H1 (cell line): Measurements from ENCODE around the gene TMEM134. TPM values are rescaled to one million over a fixed set of nuclear protein-coding genes. Genes with fewer than 3 reads are reported as not detected.

Source experiments
- CTCF ChIA-PET: fragments of 300-600 bp; sonication (Branson Sonifier 250); formaldehyde crosslinking; loops from one replicate; lab custom pipeline; 2021; ENCODE audit not compliant: partially characterized antibody; lab: Charles Lee
- POLR2A ChIA-PET: fragments of 300-600 bp; sonication (Branson Sonifier 250); formaldehyde crosslinking; loops from one replicate; lab custom pipeline; 2021; ENCODE audit warnings: inconsistent platforms; ENCODE audit not compliant: partially characterized antibody; lab: Charles Lee
- DNase-seq, 2 experiments: peaks; one replicate each; pipeline versions ENCODE4 v3.0.0 to v3.0.0-alpha.2; 2010 to 2022; ENCODE audit warnings: low spot score in 2 of 2, low read depth in 1 of 2, mixed read lengths in 1 of 2
- FAIRE-seq: peaks from 2 replicates; lab custom pipeline; 2011; peaks lifted over from hg19 to GRCh38; lab: Jason Lieb, UNC
- H2AFZ ChIP-seq: 2 replicates; pipeline ENCODE4 v1.8.1; 2012; ENCODE audit warnings: low read length, inconsistent platforms
- H2AK5ac ChIP-seq: 2 replicates; pipeline ENCODE4 v1.6.1; 2013; ENCODE audit warnings: low read depth, low read length
- H2BK120ac ChIP-seq: replicated peaks from 2 replicates; pipeline ENCODE3; 2013; ENCODE audit warnings: low read depth, low read length, inconsistent platforms
- H2BK12ac ChIP-seq: 2 replicates; pipeline ENCODE4 v1.6.1; 2013; ENCODE audit warnings: low read depth, low read length
- H2BK15ac ChIP-seq: 2 replicates; pipeline ENCODE4 v1.6.1; 2013; ENCODE audit warnings: low read length
- H2BK20ac ChIP-seq: 2 replicates; pipeline ENCODE4 v1.6.1; 2013; ENCODE audit warnings: low read length
- H2BK5ac ChIP-seq: 2 replicates; pipeline ENCODE4 v1.6.1; 2013; ENCODE audit warnings: low read depth, low read length
- H3K14ac ChIP-seq: 2 replicates; pipeline ENCODE4 v1.6.1; 2013; ENCODE audit warnings: inconsistent platforms; ENCODE audit not compliant: insufficient read length
- H3K18ac ChIP-seq: 2 replicates; pipeline ENCODE4 v1.6.1; 2013; ENCODE audit warnings: low read length; ENCODE audit errors: extremely low read depth
- H3K23ac ChIP-seq: 2 replicates; pipeline ENCODE4 v1.6.1; 2013; ENCODE audit warnings: inconsistent platforms; ENCODE audit not compliant: insufficient read length
- H3K23me2 ChIP-seq: 2 replicates; pipeline ENCODE4 v1.6.1; 2013; ENCODE audit warnings: low read depth, low read length
- H3K27ac ChIP-seq: 2 replicates; pipeline ENCODE4 v1.6.1; 2011; ENCODE audit warnings: low read depth, low read length, inconsistent platforms
- H3K27me3 ChIP-seq, 4 experiments: replicated peaks in 1 of 4; 1 replicate in 1 of 4; 2 replicates in 3 of 4; pipeline versions ENCODE4 v1.6.1 to v1.8.1; 2011 to 2013; ENCODE audit warnings: low read length in 3 of 4, mild to moderate bottlenecking in 3 of 4, inconsistent platforms in 2 of 4, mixed read lengths in 2 of 4, moderate library complexity in 1 of 4; ENCODE audit not compliant: control insufficient read depth in 3 of 4, insufficient read depth in 3 of 4; ENCODE audit errors: extremely low read depth in 1 of 4
- H3K36me3 ChIP-seq, 4 experiments: 2 replicates each; pipeline versions ENCODE4 v1.6.1 to v1.8.1; 2011 to 2013; ENCODE audit warnings: mild to moderate bottlenecking in 4 of 4, low read length in 3 of 4, moderate library complexity in 2 of 4, control low read depth in 1 of 4, inconsistent platforms in 1 of 4; ENCODE audit not compliant: insufficient read depth in 4 of 4, control insufficient read depth in 2 of 4
- H3K4ac ChIP-seq: replicated peaks from 2 replicates; pipeline ENCODE3; 2013; ENCODE audit warnings: low read length, low read depth, mixed read lengths, inconsistent platforms; ENCODE audit not compliant: insufficient read length
- H3K4me1 ChIP-seq, 4 experiments: replicated peaks in 1 of 4; 1 replicate in 1 of 4; 2 replicates in 3 of 4; pipeline versions ENCODE4 v1.6.1 to v1.8.1; 2011 to 2013; ENCODE audit warnings: low read length in 3 of 4, inconsistent platforms in 2 of 4, mixed read lengths in 1 of 4; ENCODE audit not compliant: insufficient read depth in 4 of 4, control insufficient read depth in 3 of 4
- H3K4me2 ChIP-seq, 2 experiments: 2 replicates each; pipeline versions ENCODE4 v1.6.1 to v1.8.1; 2011 to 2013; ENCODE audit warnings: low read depth in 2 of 2, low read length in 2 of 2, control low read depth in 1 of 2, inconsistent platforms in 1 of 2, mild to moderate bottlenecking in 1 of 2; ENCODE audit not compliant: insufficient read depth in 1 of 2
- H3K4me3 ChIP-seq, 4 experiments: fragments of 200-600, 300-600 bp in 1 of 4; sonication (generic), shearing (Covaris generic), sonication (Bioruptor Twin) in 1 of 4; 2 replicates each; pipeline versions ENCODE4 v1.5.1 to v1.8.1; 2011 to 2016; ENCODE audit warnings: low read length in 4 of 4, low read depth in 3 of 4, control low read depth in 2 of 4, inconsistent platforms in 2 of 4, mild to moderate bottlenecking in 2 of 4, mixed read lengths in 1 of 4, moderate library complexity in 1 of 4; ENCODE audit not compliant: insufficient read depth in 2 of 4; ENCODE audit errors: extremely low read depth in 1 of 4
- H3K56ac ChIP-seq: replicated peaks from 2 replicates; pipeline ENCODE3; 2013; ENCODE audit warnings: low read depth, mild to moderate bottlenecking, mixed read lengths, low read length, inconsistent platforms; ENCODE audit not compliant: insufficient read length
- H3K79me1 ChIP-seq: 2 replicates; pipeline ENCODE4 v1.6.1; 2013; ENCODE audit warnings: low read depth, low read length, control low read depth
- H3K79me2 ChIP-seq, 2 experiments: 2 replicates each; pipeline versions ENCODE4 v1.6.1 to v1.8.1; 2012 to 2013; ENCODE audit warnings: low read length in 2 of 2, mild to moderate bottlenecking in 2 of 2, inconsistent platforms in 1 of 2; ENCODE audit not compliant: insufficient read depth in 2 of 2, control insufficient read depth in 1 of 2
- H3K9ac ChIP-seq, 4 experiments: replicated peaks in 1 of 4; 1 replicate in 1 of 4; 2 replicates in 3 of 4; pipeline versions ENCODE4 v1.6.1 to v1.8.1; 2011 to 2013; ENCODE audit warnings: low read depth in 3 of 4, low read length in 3 of 4, control low read depth in 2 of 4, mild to moderate bottlenecking in 2 of 4, moderate library complexity in 2 of 4, inconsistent platforms in 1 of 4; ENCODE audit errors: extremely low read depth in 1 of 4
- H3K9me3 ChIP-seq, 2 experiments: 2 replicates each; pipeline versions ENCODE4 v1.6.1 to v1.8.1; 2012 to 2013; ENCODE audit warnings: mild to moderate bottlenecking in 2 of 2, moderate library complexity in 2 of 2, control low read depth in 1 of 2, inconsistent platforms in 1 of 2, low read depth in 1 of 2, low read length in 1 of 2, mixed read lengths in 1 of 2; ENCODE audit not compliant: insufficient read depth in 2 of 2
- H4K20me1 ChIP-seq, 2 experiments: replicated peaks in 1 of 2; 2 replicates each; pipeline versions ENCODE3 to v1.8.1; 2011 to 2013; ENCODE audit warnings: inconsistent platforms in 2 of 2, low read length in 2 of 2, mild to moderate bottlenecking in 1 of 2; ENCODE audit not compliant: insufficient read depth in 2 of 2, control insufficient read depth in 1 of 2
- H4K5ac ChIP-seq: 2 replicates; pipeline ENCODE4 v1.6.1; 2013; ENCODE audit warnings: low read length, low read depth, mixed read lengths, inconsistent platforms; ENCODE audit not compliant: insufficient read length
- H4K8ac ChIP-seq: 2 replicates; pipeline ENCODE4 v1.8.0; 2013; ENCODE audit warnings: mild to moderate bottlenecking, moderate library complexity, low read length, inconsistent platforms; ENCODE audit not compliant: insufficient read depth; ENCODE audit errors: extremely low read depth
- H4K91ac ChIP-seq: replicated peaks from 2 replicates; pipeline ENCODE3; 2013; ENCODE audit warnings: low read length, mixed read lengths, inconsistent platforms; ENCODE audit not compliant: insufficient read length
- CEBPB ChIP-seq: IDR thresholded peaks from 2 replicates; pipeline ENCODE4 v1.6.1; 2012; ENCODE audit warnings: low read depth, low read length
- CREB1 ChIP-seq: IDR thresholded peaks from 2 replicates; pipeline ENCODE4 v1.6.1; 2012; ENCODE audit warnings: inconsistent platforms
- CTCF ChIP-seq, 3 experiments: IDR thresholded peaks; 1 replicate in 2 of 3; 2 replicates in 1 of 3; pipeline versions ENCODE4 v1.5.1 to v1.6.1; 2011; ENCODE audit warnings: low read length in 3 of 3, mild to moderate bottlenecking in 3 of 3, inconsistent platforms in 2 of 3, low read depth in 1 of 3, moderate library complexity in 1 of 3; ENCODE audit not compliant: insufficient read depth in 1 of 3; ENCODE audit errors: control extremely low read depth in 1 of 3
- EZH2 ChIP-seq: fragments of 200-600 bp; sonication (generic); IDR thresholded peaks from 2 replicates; pipeline ENCODE4 v1.7.1; 2012; ENCODE audit warnings: low read depth, mild to moderate bottlenecking, moderate library complexity, low read length, inconsistent platforms; ENCODE audit not compliant: severe bottlenecking
- GABPA ChIP-seq: IDR thresholded peaks from 2 replicates; pipeline ENCODE4 v1.6.1; 2011; ENCODE audit warnings: mild to moderate bottlenecking, low read length, moderate library complexity, borderline replicate concordance; ENCODE audit not compliant: insufficient read depth
- KDM4A ChIP-seq: IDR thresholded peaks from one replicate; pipeline ENCODE4 v1.7.1; 2012; ENCODE audit warnings: low read depth, mild to moderate bottlenecking, moderate library complexity, low read length, inconsistent platforms; ENCODE audit not compliant: severe bottlenecking
- PHF8 ChIP-seq: fragments of 200-600 bp; sonication (generic); conservative IDR thresholded peaks from 2 replicates; pipeline ENCODE4 v1.7.1; 2012; ENCODE audit warnings: low read depth, mild to moderate bottlenecking, inconsistent platforms, low read length, moderate library complexity
- POLR2A ChIP-seq, 2 experiments: IDR thresholded peaks; 1 replicate in 1 of 2; 2 replicates in 1 of 2; pipeline ENCODE4 v1.6.1; 2011; ENCODE audit warnings: low read depth in 2 of 2, low read length in 2 of 2, mild to moderate bottlenecking in 2 of 2; ENCODE audit errors: control extremely low read depth in 1 of 2
- SIRT6 ChIP-seq: IDR thresholded peaks from one replicate; pipeline ENCODE4 v1.7.1; 2012; ENCODE audit warnings: low read length, inconsistent platforms
- SP4 ChIP-seq: IDR thresholded peaks from 2 replicates; pipeline ENCODE4 v1.6.1; 2012; ENCODE audit warnings: low read length, inconsistent platforms
- TBP ChIP-seq: IDR thresholded peaks from 2 replicates; pipeline ENCODE4 v1.6.1; 2011; ENCODE audit warnings: low read depth, low read length, improper control_type of control experiment
- TEAD4 ChIP-seq: IDR thresholded peaks from 2 replicates; pipeline ENCODE4 v1.6.1; 2012; ENCODE audit warnings: low read depth, low read length, inconsistent platforms, mixed read lengths
- WGBS, 2 experiments: shearing (Covaris generic) in 1 of 2; methylation state at CpG; one replicate each; pipeline versions ENCODE4 v1.1.6 to v1.1.7; 2013 to 2015; ENCODE audit warnings: low lambda C conversion rate in 2 of 2, mixed read lengths in 2 of 2, inconsistent platforms in 1 of 2, low coverage in 1 of 2, missing lambda C conversion rate in 1 of 2; ENCODE audit not compliant: insufficient replicate concordance in 2 of 2, insufficient coverage in 1 of 2, insufficient read length in 1 of 2; ENCODE audit errors: extremely low coverage in 1 of 2, missing lambda C conversion rate in 1 of 2; 5-methylcytosine and 5-hydroxymethylcytosine counted together
- polyA plus RNA-seq, 7 experiments: library from polyadenylated mRNA; depleted of rRNA in 3 of 7; stranded (reverse) in 5 of 7; unstranded in 2 of 7; fragments of >200 nt in 5 of 7; fragments of 200-250 nt in 2 of 7; gene quantifications; 1 replicate in 5 of 7; 2 replicates in 1 of 7; 4 replicates in 1 of 7; pipeline versions ENCODE4 v1.2.1 to v1.2.3, GENCODE V29; 2011 to 2013; ENCODE audit warnings: missing spikeins in 2 of 7, mixed read lengths in 2 of 7
- total RNA-seq: library from RNA; stranded (reverse); fragmentation: NEBNext Ultra II Directional; extraction: Animal tissue kit (Norgen Biotek cat#: 25700); gene quantifications from 2 replicates; pipeline ENCODE4 v1.2.1, GENCODE V29; 2021

The TMEM134 gene
- total and polyA plus RNA-seq, 2 of the 8 experiments (the other 6 are each of a cell fraction or from before 2014, with no cell fraction given): 32.4 to 229 TPM

- Histone ChIP-seq H3K4me1 (no peaks in the 10 kb centered on the region), H2BK15ac (no peak overlapping the region), H2BK120ac (no peak overlapping the region), H3K4ac (no peak overlapping the region), H4K20me1 (no peaks in the 10 kb centered on the region), H2BK5ac (no peak overlapping the region), H3K36me3 (no peaks in the 10 kb centered on the region), H3K27ac (no peak overlapping the region; the same call in 1 of the 2 replicates), H3K27me3 (no peaks in the 10 kb centered on the region), H3K9me3 (no peaks in the 10 kb centered on the region), H2BK12ac (no peak overlapping the region), H3K4me2 (no peak overlapping the region), H4K8ac (no peak overlapping the region), H3K18ac (no peak overlapping the region), H2AFZ (no peak overlapping the region), H3K56ac (no peak overlapping the region), H3K79me1 (no peaks in the 10 kb centered on the region), H4K5ac (no peak overlapping the region), H3K23ac (no peak overlapping the region), H3K9ac (no peak overlapping the region), H2AK5ac (0 out of 2 replicates have a peak overlapping the region, but pooled peaks have one; percentile 39), H3K79me2 (no peaks in the 10 kb centered on the region), H4K91ac (no peak overlapping the region), H3K23me2 (no peaks in the 10 kb centered on the region), H3K14ac (no peak overlapping the region), H3K4me3 (no peak overlapping the region), H2BK20ac (no peak overlapping the region)
- FAIRE-seq (no peak), DNase-seq (no peak)
- no peak for TF ChIP-seq SP4
- TF ChIP-seq PHF8: no peak
- TF ChIP-seq KDM4A: no peak
- TF ChIP-seq EZH2: no peak
- TF ChIP-seq GABPA: no peak
- TF ChIP-seq TEAD4: no peak
- no peak for TF ChIP-seq CEBPB
- TF ChIP-seq CTCF (IDR thresholded peaks at IDR 0.05; ENCODE audit: control extremely low read depth in 1 of 3, insufficient read depth in 1 of 3, low read depth in 1 of 3, low read length in 3 of 3): no peak
- TF ChIP-seq SIRT6: no peak
- no peak for TF ChIP-seq TBP
- TF ChIP-seq POLR2A (IDR thresholded peaks at IDR 0.05; ENCODE audit: control extremely low read depth in 1 of 2, low read depth in 2 of 2, low read length in 2 of 2): no peak
- no peak for TF ChIP-seq CREB1
- POLR2A ChIA-PET: interaction anchor here (0.6 to 1.1 kb wide), 2 partner anchors 20 to 29 kb away, joined by 3 to 4 read pairs; no protein-coding TSS in a partner anchor
- 88% methylated on average over 7 of the region's 7 CpGs; no CpG with 5 or more reads in 1 of the 2 experiments for whole genome bisulfite sequencing, 2 experiments
- CTCF ChIA-PET: interaction anchor here (1.2 kb wide), 1 partner anchor 56 kb away, joined by 3 read pairs; the partner anchor contains the start of gene RAD9A
Observed at GRCh38 chr11:67448220-67448609, 20.8 kb downstream of the TMEM134 start.
